Right atrium auricular region (tissue), 2 donors: ENCODE measurements around the gene DYNC2H1. TPM values are rescaled to one million over a fixed set of nuclear protein-coding genes. Genes with fewer than 3 reads are reported as not detected.

ENCODE experiments used
- DNase-seq: peaks from one replicate; pipeline ENCODE4 v3.0.0-alpha.2; 2019; ENCODE audit warnings: low spot score
- H3K27ac ChIP-seq, 2 donors: fragments of 200-600 bp; sonication (generic); 1 replicate in 1 of 2; 2 replicates in 1 of 2; pipeline ENCODE4 v1.5.1; 2016 to 2019
- H3K27me3 ChIP-seq, 2 donors: fragments of 200-600 bp; sonication (generic); one replicate each; pipeline versions ENCODE4 v1.5.1 to v1.6.0; 2017 to 2019
- H3K36me3 ChIP-seq: fragments of 200-600 bp; sonication (generic); one replicate; pipeline ENCODE4 v1.5.1; 2016
- H3K4me1 ChIP-seq, 2 donors: fragments of 200-600 bp; sonication (generic); one replicate each; pipeline versions ENCODE4 v1.5.1 to v1.6.0; 2017 to 2019
- H3K4me3 ChIP-seq, 2 donors: fragments of 200-600 bp; sonication (generic); 1 replicate in 1 of 2; 2 replicates in 1 of 2; pipeline ENCODE4 v1.5.1; 2017 to 2019; ENCODE audit warnings: mild to moderate bottlenecking in 1 of 2, moderate library complexity in 1 of 2
- H3K9me3 ChIP-seq, 2 donors: fragments of 200-600 bp; sonication (generic); one replicate each; pipeline ENCODE4 v1.5.1; 2019
- total RNA-seq, 2 donors: library from RNA; depleted of rRNA; stranded (reverse); fragments of >200 nt; gene quantifications; one replicate each; pipeline ENCODE4 v1.1.0, GENCODE V29; 2016
- TF ChIP-seq, protein P1 (sequence below), 2 donors: fragments of 200-600 bp; sonication (generic); IDR thresholded peaks; one replicate each; pipeline ENCODE4 v1.5.1; 2019; ENCODE audit warnings: antibody characterized with exemption in 2 of 2

DYNC2H1 gene
- total RNA-seq, 2 donors from 2014 or later, result 7.8 to 12.7 TPM

DNA sequence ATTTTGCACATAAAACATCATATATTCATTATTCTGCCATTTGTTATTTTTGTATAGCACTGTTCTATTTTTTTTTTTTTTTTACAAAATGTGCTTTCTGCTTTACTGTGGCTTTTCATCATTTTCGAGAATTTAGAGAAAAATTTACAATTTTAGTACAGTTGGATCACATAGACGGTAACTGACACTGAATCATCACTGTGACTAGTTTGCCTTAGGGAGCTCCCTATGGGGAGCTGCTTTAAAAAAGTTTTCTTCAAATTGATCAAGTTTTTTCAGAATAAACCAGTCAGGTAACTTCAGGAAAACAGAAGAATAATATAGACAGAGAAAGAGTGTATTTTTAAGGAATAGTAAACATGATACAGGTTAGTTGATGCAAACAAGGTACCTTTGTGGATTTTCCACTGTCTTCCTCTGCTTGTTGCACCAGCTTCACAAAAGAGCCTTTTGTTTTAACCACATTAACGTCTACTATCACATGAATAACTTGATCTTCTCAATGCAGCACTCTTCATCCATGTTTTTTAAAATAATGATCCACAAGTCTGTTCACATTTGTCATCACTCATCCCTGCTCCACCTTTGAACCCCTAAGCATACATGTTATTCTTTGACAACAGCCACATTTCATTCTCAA is 327.0 kb downstream of the DYNC2H1 start:
- no peaks in the 10 kb centered on the region for H3K27me3 ChIP-seq
- H3K4me1 ChIP-seq, result no peaks in the 10 kb centered on the region
- DNase-seq, result no peak
- no peaks in the 10 kb centered on the region for H3K9me3 ChIP-seq
- no peak overlapping the region for H3K27ac ChIP-seq
- TF ChIP-seq, protein P1, sequence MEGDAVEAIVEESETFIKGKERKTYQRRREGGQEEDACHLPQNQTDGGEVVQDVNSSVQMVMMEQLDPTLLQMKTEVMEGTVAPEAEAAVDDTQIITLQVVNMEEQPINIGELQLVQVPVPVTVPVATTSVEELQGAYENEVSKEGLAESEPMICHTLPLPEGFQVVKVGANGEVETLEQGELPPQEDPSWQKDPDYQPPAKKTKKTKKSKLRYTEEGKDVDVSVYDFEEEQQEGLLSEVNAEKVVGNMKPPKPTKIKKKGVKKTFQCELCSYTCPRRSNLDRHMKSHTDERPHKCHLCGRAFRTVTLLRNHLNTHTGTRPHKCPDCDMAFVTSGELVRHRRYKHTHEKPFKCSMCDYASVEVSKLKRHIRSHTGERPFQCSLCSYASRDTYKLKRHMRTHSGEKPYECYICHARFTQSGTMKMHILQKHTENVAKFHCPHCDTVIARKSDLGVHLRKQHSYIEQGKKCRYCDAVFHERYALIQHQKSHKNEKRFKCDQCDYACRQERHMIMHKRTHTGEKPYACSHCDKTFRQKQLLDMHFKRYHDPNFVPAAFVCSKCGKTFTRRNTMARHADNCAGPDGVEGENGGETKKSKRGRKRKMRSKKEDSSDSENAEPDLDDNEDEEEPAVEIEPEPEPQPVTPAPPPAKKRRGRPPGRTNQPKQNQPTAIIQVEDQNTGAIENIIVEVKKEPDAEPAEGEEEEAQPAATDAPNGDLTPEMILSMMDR (IDR thresholded peaks at IDR 0.05), result no peak
- H3K4me3 ChIP-seq, result no peak overlapping the region
- no peaks in the 10 kb centered on the region for H3K36me3 ChIP-seq

DNA sequence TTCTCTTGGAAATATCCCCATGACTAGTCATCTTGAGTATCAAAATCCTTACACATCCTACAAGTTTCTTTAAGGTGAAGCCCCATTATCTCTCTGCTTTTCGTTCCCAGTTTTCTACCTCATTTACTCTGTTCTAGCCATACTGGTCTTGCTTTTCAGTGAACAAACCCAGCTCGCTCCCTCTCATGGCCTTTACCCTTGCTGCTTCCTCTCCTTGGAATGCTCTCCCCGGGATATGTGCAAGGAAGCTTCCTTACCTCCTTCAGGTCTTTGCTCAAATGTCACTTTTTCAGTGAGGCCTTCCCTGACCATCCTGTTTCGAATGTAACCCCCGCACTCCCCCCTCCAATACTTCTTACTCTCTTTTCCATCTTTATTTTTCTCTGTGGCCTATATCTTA is 331.8 kb downstream of the DYNC2H1 start:
- no peak overlapping the region for H3K27ac ChIP-seq
- H3K36me3 ChIP-seq, result no peaks in the 10 kb centered on the region
- no peak for DNase-seq
- TF ChIP-seq, protein P1 (IDR thresholded peaks at IDR 0.05), result no peak
- no peak overlapping the region for H3K4me3 ChIP-seq
- no peaks in the 10 kb centered on the region for H3K9me3 ChIP-seq
- no peaks in the 10 kb centered on the region for H3K27me3 ChIP-seq
- no peaks in the 10 kb centered on the region for H3K4me1 ChIP-seq

DNA sequence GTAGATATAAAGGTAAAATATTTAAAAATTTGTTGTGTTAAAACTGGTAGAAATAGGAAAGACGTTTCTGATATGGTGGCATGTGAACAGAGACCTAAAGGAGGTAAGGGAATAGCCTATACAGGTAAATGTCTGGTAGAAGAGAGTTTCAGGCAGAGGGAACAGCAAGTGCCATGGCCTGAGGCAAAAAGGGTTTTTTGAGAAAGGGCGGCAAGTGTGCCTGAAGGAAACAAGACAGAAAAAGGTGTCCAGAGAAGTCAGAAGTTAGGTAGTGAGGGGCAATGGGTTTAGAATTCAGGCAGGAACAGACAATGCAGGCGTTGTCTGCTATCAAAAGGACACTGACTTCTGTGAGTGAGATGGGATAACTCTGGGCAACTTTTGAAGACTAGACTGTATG is 339.7 kb downstream of the DYNC2H1 start:
- Histone ChIP-seq H3K27ac (no peak overlapping the region), H3K27me3 (no peaks in the 10 kb centered on the region), H3K4me3 (no peak overlapping the region), H3K9me3 (no peaks in the 10 kb centered on the region), H3K4me1 (no peaks in the 10 kb centered on the region), H3K36me3 (no peaks in the 10 kb centered on the region)
- TF ChIP-seq, protein P1 (IDR thresholded peaks at IDR 0.05), result no peak
- DNase-seq, result no peak

DNA sequence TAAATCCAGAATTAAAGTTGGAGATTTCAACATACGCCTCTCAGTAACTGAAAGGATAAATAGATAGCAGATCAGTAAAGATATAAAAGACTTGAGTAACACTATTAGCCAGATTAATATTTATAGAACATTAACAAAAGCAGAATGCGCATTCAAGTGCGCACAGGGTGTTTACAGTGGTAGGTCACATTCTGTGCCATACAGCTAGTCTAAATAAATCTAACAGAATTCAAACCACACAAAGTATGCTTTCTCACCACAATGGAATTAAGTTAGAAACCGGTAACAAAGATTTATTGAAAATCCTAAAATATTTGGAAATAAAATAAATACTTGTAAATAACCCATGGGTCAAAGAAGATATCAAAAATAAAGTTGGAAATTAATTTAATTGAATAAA is 341.0 kb downstream of the DYNC2H1 start:
- Histone ChIP-seq H3K27ac (no peak overlapping the region), H3K36me3 (no peaks in the 10 kb centered on the region), H3K9me3 (no peaks in the 10 kb centered on the region), H3K4me3 (no peak overlapping the region), H3K27me3 (no peaks in the 10 kb centered on the region), H3K4me1 (no peaks in the 10 kb centered on the region)
- TF ChIP-seq, protein P1 (IDR thresholded peaks at IDR 0.05), result no peak
- no peak for DNase-seq

DNA sequence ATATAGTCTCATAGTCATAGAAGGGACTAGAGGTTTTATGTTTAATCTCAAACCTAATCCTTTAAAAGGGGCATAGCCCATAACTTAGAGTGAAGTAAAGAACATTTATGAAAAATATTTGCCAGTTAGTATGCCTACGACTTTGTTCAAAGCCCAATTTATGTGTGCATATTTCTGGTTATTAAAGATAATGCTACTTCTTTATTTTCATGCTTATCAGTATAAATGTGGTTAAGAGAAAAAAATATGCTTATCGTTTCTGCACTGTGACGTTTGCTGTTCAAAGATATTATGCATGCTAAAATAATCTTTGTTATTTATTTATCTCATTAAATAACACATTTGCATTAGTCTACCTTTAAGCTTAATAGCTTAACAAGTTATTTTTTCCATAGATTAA is 343.9 kb downstream of the DYNC2H1 start:
- DNase-seq, result no peak
- no peaks in the 10 kb centered on the region for H3K27me3 ChIP-seq
- no peak overlapping the region for H3K27ac ChIP-seq
- no peaks in the 10 kb centered on the region for H3K36me3 ChIP-seq
- TF ChIP-seq, protein P1 (IDR thresholded peaks at IDR 0.05), result no peak
- no peak overlapping the region for H3K4me3 ChIP-seq
- no peaks in the 10 kb centered on the region for H3K9me3 ChIP-seq
- no peaks in the 10 kb centered on the region for H3K4me1 ChIP-seq
